DOHH2 (cell line): ENCODE measurements around the gene FLNB.

ENCODE experiments used
- H3F3A ChIP-seq: fragments of 200-600 bp; sonication (generic), shearing (Covaris generic); 2 replicates; pipeline ENCODE4 v1.6.0; 2016; ENCODE audit warnings: antibody characterized with exemption, mild to moderate bottlenecking; ENCODE audit not compliant: control insufficient read depth, insufficient read depth
- H3K27ac ChIP-seq: fragments of 200-600 bp; sonication (generic); 2 replicates; pipeline ENCODE4 v1.5.1; 2014; ENCODE audit warnings: low read depth, mild to moderate bottlenecking, low read length, moderate library complexity
- H3K27me3 ChIP-seq: fragments of 200-600 bp; sonication (generic); 2 replicates; pipeline ENCODE4 v1.6.1; 2014; ENCODE audit warnings: mild to moderate bottlenecking, low read length, mixed read lengths; ENCODE audit not compliant: control insufficient read depth
- H3K36me3 ChIP-seq: fragments of 200-600 bp; sonication (generic); 2 replicates; pipeline ENCODE4 v1.6.1; 2014; ENCODE audit warnings: mild to moderate bottlenecking, low read length, moderate library complexity, mixed read lengths; ENCODE audit not compliant: control insufficient read depth
- H3K4me1 ChIP-seq: fragments of 200-600 bp; sonication (generic); 2 replicates; pipeline ENCODE4 v1.6.1; 2014; ENCODE audit warnings: mild to moderate bottlenecking, low read length, mixed read lengths; ENCODE audit not compliant: control insufficient read depth
- H3K4me2 ChIP-seq: fragments of 200-600 bp; sonication (generic); 2 replicates; pipeline ENCODE4 v1.6.0; 2014; ENCODE audit warnings: mild to moderate bottlenecking, low read length, moderate library complexity
- H3K4me3 ChIP-seq: fragments of 200-600 bp; sonication (generic); 2 replicates; pipeline ENCODE4 v1.5.1; 2014; ENCODE audit warnings: mild to moderate bottlenecking, low read length, mixed read lengths
- H3K79me2 ChIP-seq: fragments of 200-600 bp; sonication (generic); 2 replicates; pipeline ENCODE4 v1.6.1; 2014; ENCODE audit warnings: mild to moderate bottlenecking, low read length, mixed read lengths; ENCODE audit not compliant: control insufficient read depth
- H3K9me2 ChIP-seq: fragments of 200-600 bp; sonication (generic); replicated peaks from 2 replicates; pipeline ENCODE4 v1.6.1; 2014; ENCODE audit warnings: mild to moderate bottlenecking, low read length, mixed read lengths; ENCODE audit not compliant: control insufficient read depth
- H3K9me3 ChIP-seq: fragments of 200-600 bp; sonication (generic); 2 replicates; pipeline ENCODE4 v1.6.1; 2014; ENCODE audit warnings: antibody characterized with exemption, low read length, mixed read lengths; ENCODE audit not compliant: control insufficient read depth, insufficient read depth
- H4K20me1 ChIP-seq: fragments of 200-600 bp; sonication (generic); 2 replicates; pipeline ENCODE4 v1.6.0; 2014; ENCODE audit warnings: low read depth, mild to moderate bottlenecking, antibody characterized with exemption, low read length, moderate library complexity; ENCODE audit not compliant: control insufficient read depth, insufficient read depth
- CTCF ChIP-seq: fragments of 200-600 bp; sonication (generic); IDR thresholded peaks from one replicate; pipeline ENCODE4 v1.5.1; 2014; ENCODE audit warnings: antibody characterized with exemption, mild to moderate bottlenecking, low read depth, low read length; ENCODE audit not compliant: poor library complexity, severe bottlenecking
- EZH2phosphoT487 ChIP-seq: fragments of 200-600 bp; sonication (generic); IDR thresholded peaks from 2 replicates; pipeline ENCODE4 v1.6.1; 2017; ENCODE audit warnings: borderline replicate concordance, mild to moderate bottlenecking, antibody characterized with exemption, low read length, moderate library complexity, mixed read lengths

Gene FLNB

GRCh38 chr3:58041182-58041825, 33.1 kb downstream of the FLNB start:
- Histone ChIP-seq H3K4me1 (no peaks in the 10 kb centered on the region), H4K20me1 (no peaks in the 10 kb centered on the region), H3K9me3 (no peaks in the 10 kb centered on the region), H3K79me2 (peaks cover 2% of the 10 kb centered on the region; the same call in 1 of the 2 replicates), H3K27me3 (no peaks in the 10 kb centered on the region), H3K4me3 (no peak overlapping the region), H3K9me2 (no peaks in the 10 kb centered on the region), H3K36me3 (no peaks in the 10 kb centered on the region), H3K4me2 (no peak overlapping the region), H3F3A (no peaks in the 10 kb centered on the region), H3K27ac (no peak overlapping the region)
- TF ChIP-seq EZH2phosphoT487 (no peak), CTCF (no peak)

- no peaks in the 10 kb centered on the region for H3K27me3 ChIP-seq
- no peaks in the 10 kb centered on the region for H3K4me1 ChIP-seq
- H3K4me2 ChIP-seq = no peak overlapping the region
- TF ChIP-seq CTCF = no peak
- no peaks in the 10 kb centered on the region for H3F3A ChIP-seq
- peaks cover 2% of the 10 kb centered on the region; the same call in 1 of the 2 replicates for H3K79me2 ChIP-seq
- H3K27ac ChIP-seq = no peak overlapping the region
- H3K36me3 ChIP-seq = no peaks in the 10 kb centered on the region
- no peak overlapping the region for H3K4me3 ChIP-seq
- H4K20me1 ChIP-seq = no peaks in the 10 kb centered on the region
- no peaks in the 10 kb centered on the region for H3K9me2 ChIP-seq
- no peaks in the 10 kb centered on the region for H3K9me3 ChIP-seq
Observed at GRCh38 chr3:58041826-58042324, 33.7 kb downstream of the FLNB start.

- Histone ChIP-seq H3K4me2 (no peak overlapping the region), H3K9me3 (no peaks in the 10 kb centered on the region), H3K4me3 (no peak overlapping the region), H3F3A (no peaks in the 10 kb centered on the region), H4K20me1 (no peaks in the 10 kb centered on the region), H3K36me3 (no peaks in the 10 kb centered on the region), H3K9me2 (no peaks in the 10 kb centered on the region), H3K27ac (no peak overlapping the region), H3K27me3 (no peaks in the 10 kb centered on the region), H3K4me1 (no peaks in the 10 kb centered on the region), H3K79me2 (peaks cover 2% of the 10 kb centered on the region; the same call in 1 of the 2 replicates)
- TF ChIP-seq EZH2phosphoT487 (no peak), CTCF (no peak)
Observed at GRCh38 chr3:58042947-58043707, 34.9 kb downstream of the FLNB start.
